Ovary (tissue), 3 donors: Measurements from ENCODE around the gene TAPT1.

Experiments
- CTCF ChIP-seq, 3 donors: fragments of 450-650 bp in 2 of 3; fragments of 200-600 bp in 1 of 3; IDR thresholded peaks; one replicate each; pipeline versions ENCODE4 v1.5.1 to v1.8.0; 2016 to 2022; ENCODE audit warnings: antibody characterized with exemption in 3 of 3, mild to moderate bottlenecking in 1 of 3
- POLR2A ChIP-seq: fragments of 450-650 bp; IDR thresholded peaks from one replicate; pipeline ENCODE4 v1.6.1; 2017; ENCODE audit warnings: antibody characterized with exemption, mild to moderate bottlenecking, moderate library complexity
- donor health status: DM: no; HTN: no; CAD: no.

DNA sequence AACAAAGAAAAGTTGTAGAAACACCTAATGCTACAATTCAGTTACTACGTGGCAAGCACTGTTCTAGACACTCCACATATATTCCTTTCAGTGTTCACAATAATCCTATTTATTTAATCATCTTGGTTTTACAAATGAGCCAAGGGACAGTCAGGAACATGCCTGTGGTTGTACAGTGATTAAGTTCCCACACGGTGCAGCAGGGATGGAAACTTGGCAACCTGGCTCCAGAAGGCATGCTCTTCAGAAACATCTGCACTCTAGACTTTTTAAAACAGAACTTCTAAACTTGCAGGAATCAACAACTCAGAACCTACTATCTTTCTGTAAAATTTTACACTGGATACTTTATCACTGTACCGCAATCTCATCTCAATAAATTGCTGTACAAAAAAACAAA lies 32.1 kb downstream of the TAPT1 start:
- TF ChIP-seq CTCF (IDR thresholded peaks at IDR 0.05), result no peak
- no peak for TF ChIP-seq POLR2A
